T-helper 1 cell (primary cell): ENCODE results near the gene EXOC4.
"Not testable (repeated sequence)": the region's sequence is repeated elsewhere in the genome, so short reads cannot be mapped to it uniquely, and the experiment has no call there.

Experiments used
- DNase-seq, 5 donors: peaks; one replicate each; pipeline ENCODE4 v3.0.0-alpha.2; 2012 to 2020

EXOC4 gene

DNA sequence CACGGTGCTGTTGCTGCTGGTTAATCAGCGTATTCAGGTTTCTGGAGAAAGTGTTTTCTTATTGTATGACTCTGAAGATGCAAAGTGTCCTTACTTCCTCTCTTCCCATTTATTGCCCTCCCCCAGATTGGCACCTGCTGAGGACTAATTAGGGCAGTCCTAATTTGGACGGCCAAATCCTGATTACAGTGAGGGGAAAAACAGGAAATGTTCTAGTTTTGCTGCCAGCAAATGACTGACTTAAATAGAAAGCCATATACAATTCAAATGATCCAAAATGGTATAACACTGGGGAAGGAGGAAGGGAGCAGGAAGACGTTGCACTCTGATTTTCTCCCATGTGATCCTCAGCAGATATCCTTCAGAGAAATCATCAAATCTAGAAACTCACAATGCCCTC is 651.9 kb downstream of the EXOC4 start:
- no peak for DNase-seq

DNA sequence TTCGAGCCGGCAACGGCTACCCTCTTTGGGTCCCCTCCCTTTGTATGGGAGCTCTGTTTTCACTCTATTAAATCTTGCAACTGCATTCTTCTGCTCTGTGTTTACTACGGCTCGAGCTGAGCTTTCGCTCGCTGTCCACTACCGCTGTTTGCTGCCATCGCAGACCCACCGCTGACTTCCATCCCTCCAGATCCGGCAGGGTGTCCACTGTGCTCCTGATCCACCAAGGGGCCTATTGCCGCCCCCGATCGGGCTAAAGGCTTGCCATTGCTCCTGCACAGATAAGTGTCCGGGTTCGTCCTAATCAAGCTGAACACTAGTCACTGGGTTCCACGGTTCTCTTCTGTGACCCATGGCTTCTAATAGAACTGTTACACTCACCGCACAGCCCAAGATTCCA is 653.7 kb downstream of the EXOC4 start:
- DNase-seq: not testable (repeated sequence)

DNA sequence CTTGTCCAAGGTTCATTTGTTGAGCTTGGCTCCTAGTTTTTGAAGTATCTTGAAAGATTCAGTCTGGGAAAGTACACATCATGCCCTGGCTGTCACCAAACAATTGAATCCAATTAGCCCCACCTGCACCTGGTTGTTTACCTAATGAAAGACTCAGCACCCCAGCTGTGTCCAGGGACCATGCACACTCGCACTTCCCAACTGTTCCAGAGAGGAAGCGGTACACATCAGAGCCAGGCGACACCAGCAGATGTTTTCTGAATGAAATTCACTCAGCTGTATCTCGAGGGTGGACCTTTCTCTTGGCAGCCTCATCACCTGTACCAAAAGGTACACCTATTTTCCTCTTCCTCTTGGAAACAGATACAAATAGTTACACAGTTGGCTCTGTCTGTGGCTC is 657.9 kb downstream of the EXOC4 start:
- DNase-seq: no peak

DNA sequence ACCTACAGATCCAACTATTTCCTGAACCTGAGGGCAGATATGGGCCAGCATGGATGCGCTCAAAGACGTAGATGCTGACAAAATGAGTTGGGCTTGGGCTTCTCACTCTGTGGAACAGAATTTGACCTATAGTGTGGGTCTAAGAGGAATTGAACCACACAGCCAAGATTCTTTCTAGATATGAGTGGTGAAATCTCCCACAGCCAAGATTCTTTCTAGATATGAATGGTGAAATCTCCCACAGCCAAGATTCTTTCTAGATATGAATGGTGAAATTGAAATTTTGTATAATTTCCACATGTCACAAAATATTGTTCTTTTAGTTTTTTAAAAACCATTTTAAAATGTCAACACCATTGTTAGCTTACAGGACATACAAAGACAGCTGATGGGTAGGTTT is 658.8 kb downstream of the EXOC4 start:
- DNase-seq: no peak

DNA sequence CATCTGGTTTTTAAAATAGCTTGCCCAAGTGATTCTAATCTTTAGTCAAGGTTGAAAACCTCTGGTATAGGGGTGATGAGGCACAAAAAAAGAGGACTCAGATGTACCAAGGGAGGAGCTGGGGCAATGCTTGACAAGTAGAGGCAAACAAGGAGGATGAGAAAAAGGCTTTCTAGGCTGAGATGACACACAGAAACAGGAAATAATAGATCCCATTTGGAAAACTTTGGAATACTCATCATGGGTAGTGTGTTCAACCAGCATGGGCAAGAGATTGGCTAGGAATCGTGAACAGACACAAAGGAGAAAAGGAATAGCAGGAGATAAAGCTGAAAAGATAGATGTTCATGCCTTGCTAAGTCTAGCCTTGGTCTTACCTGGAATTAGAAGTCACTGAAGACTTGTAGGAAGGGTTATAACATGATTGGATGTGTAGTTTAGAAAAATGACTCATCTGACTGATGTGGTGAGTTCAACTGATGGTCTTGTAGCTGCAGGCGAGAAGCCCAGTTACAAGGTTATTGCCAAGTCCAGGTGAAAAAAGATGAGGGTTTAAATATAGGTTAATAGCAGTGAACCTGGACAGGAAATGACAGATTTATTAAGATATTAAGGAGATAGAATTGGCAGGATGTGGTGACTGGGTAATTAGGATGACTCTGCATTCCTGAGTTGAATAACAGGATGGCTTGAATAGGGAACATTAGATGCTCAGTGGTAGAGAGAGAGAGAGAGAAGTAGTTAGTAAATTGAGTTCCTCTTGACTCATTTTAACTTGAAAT is 660.2 kb downstream of the EXOC4 start:
- DNase-seq: no peak

DNA sequence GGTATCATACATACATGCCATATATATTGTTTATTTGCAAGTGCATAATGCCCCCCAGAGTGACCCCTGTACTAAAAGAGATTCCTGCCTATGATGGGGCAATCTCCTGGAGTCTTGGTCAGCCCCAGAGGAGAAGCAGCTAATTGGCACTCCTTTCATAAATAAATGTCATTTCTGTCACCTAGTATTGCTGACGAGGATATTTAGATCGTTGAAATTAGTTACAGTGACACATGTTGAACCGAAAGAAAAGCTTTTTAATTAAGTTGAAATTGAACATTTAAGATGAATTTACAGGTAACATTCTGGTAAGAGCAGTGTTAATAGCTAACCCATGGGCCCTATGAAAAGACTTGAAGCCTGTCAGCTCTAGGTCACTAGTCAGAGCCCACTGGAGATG is 663.7 kb downstream of the EXOC4 start:
- no peak for DNase-seq

DNA sequence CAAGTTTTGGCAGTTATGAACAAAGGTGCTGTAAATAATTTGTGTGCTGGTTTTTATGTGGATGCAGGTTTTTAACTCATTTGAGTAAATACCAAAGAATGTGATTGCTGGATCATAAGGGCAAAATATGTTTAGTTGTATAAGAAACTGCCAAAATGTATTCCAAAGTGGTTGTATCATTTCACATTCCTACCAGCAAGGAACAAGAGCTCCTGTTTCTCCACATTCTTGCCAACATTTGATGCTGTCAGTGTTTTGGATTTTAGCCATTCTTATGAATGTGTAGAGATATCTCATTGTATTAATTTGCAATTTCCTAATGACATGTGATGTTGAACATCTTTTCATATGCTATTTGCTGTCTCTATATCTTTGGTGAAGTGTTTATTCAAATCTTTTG is 666.9 kb downstream of the EXOC4 start:
- DNase-seq: no peak

DNA sequence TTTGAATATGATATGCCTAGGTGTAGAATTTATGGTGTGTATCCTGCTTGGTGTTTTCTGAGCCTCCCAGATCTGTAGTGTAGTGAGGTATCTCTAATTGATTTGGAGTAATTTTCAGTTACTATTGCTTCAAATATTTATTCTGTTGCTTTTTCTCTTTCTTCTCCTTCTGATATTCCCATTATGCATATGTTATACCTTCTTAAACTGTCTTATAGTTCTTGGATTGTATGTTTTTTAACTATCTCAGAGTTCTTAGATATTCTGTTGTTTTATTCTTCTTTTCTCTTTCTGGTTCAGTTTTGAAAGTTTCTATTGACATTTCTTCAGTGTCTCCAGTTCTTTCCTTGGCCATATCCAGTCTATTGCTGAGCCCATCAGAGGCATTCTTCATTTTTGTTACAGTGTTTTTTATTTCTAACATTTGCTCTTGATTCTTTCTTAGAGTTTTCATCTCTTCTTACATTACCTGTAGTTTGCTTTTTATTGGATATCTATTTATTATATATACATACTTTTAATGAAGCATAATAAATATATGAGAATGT is 668.8 kb downstream of the EXOC4 start:
- no peak for DNase-seq

DNA sequence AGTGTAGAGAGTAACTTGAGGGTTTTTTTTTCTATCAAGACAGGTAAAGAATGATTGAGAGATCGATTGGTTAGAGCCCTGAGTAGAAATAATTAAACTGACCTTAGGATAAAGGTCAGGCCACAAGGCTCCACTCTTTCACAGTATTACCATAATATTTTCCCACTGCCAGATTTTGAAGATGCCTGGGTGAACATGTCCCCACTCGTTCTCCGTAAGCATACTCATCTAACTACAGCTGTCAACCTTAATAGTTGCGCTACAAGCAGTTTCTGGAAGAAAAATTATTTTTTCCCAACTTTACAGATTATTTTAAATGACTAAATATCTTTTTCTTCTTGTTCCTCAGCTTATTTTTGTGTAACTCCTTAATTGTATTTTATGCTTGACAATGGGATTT is 671.1 kb downstream of the EXOC4 start:
- no peak for DNase-seq

DNA sequence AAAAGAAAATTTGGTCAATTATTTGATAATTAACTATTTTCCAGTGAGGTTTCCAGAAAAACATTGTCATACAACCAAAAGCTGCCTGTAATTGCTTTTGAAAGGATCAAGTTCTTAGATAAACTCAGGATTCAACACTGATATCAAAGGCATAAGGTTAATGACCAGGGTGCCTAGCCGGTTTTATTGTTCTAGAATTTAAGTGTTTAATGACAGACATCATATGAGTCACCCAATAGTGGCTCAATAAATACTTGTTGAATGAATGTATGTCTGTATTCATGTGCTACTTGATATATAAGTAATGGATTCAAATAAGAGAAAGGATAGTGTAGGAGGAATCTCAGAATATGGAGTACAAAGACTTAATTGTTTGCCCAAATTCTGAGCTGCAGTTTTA is 678.2 kb downstream of the EXOC4 start:
- no peak for DNase-seq

DNA sequence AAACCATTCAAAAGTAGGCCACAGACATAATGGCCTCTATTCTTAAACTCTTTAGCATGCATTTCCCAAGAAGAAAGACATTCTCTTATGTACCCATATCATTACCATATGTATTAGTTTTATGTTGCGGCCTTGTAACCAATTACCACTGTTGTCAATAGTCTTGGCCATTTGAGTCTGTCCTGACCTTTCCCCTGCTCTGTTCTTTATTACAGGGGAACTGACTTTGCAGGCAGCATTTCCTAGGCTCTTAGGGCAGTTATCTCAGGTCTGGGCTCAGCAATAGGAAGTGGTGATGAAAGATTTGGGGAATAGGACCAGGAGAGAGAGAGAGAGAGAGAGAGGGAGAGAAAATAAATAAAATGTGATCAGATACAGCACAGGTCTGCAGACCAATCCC is 679.7 kb downstream of the EXOC4 start:
- no peak for DNase-seq

DNA sequence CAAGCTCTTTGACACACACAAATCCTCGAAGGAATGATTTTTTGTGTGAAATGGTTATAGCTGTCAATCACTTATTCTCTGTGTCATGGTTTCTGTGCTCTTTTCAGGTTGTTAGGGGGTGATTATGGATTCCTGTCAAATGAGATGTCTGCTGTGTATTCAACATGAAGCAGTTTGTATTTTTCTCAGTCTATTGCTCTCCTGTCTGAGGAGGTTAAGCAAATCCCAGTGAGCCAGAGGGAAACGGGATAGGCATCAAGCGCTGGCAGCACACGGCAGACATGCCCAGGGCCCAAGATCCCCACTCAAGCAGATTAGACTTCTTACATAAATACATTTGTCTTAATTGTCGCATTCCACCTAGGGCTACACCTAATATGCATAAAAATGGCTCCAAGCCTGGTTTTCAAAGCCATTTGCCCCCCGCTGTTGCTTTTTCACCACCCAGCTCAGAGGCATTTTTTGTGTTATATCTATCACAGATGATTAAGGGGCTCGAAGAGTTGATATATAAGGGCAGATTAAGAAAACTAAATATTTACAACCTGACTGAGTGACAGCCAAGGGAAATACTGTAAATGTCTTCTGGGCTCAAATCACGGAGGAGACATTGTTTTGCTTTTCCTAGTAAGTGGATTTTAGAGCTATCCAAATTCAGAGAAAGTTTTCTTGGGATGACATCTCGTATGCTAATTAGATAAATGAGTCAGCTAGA is 681.5 kb downstream of the EXOC4 start:
- no peak for DNase-seq

DNA sequence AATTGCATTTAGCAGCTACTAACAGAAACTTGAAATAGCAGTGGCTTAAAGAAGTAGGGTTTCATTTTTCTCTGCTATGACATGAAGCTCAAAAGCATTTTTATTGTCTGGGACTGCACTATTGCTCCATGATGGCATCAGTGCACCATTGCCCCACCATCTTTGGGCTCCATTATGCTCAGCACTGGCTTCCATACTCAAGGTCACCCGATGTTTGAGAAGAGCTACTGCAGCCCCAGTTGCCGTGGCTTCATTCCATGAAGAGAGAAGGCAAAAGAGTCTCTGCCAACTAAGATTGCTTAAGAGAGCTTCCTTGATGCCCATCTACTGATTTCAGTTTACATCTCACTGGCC is 682.1 kb downstream of the EXOC4 start:
- no peak for DNase-seq

DNA sequence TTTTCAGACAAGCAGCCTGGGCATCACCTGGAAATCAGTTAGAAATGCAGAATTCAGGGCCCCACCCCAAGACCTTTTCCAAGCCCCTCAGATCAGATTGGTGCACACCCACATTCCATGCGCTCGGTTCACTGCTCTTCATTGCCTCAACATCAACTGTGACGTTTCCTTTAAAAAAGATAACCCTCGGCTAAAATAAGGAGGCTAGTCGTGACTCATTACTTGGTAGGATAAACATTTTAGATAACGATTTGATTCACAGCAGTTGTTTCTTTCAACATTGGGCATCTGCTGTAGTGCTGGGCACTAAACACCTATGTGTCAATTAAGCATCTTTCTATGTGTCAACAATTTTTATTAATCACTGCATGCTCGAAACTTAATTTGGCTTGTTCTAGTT is 683.2 kb downstream of the EXOC4 start:
- DNase-seq: no peak

DNA sequence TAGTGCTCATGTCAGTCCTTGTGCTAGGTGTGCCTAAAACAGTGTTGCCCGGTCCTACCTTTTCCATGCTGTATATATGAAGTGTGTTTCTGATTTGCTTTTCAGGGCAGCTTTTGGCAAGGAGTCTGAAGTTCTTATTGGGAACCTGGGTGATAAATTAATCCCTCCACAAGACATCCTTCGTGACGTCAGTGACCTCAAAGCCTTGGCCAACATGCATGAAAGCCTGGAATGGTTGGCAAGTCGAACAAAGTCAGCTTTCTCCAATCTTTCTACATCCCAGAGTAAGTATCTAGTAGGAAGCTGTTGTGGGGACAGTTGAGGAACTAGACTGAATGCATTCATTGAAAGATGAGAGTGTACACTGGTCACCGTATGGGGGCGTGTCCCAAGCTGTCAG is 684.9 kb downstream of the EXOC4 start:
- no peak for DNase-seq

DNA sequence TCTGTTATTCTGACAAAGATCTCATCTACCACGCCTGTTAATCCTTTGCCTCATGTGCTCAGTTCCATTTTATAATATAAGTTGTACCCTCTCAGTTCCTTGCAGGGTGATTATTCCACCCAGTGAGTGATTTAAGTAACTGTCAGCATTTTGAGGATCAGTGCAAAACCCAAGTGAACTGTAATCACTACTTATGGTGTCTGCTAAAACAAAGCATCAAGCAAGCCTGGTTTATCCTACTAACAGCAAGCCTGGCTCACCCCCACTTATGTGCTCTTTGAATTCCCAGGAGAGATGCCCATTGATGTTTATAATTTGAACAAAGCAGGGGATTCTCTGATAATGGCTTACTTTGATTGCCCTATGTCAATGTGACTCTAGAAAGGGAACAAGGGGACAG is 687.5 kb downstream of the EXOC4 start:
- no peak for DNase-seq

DNA sequence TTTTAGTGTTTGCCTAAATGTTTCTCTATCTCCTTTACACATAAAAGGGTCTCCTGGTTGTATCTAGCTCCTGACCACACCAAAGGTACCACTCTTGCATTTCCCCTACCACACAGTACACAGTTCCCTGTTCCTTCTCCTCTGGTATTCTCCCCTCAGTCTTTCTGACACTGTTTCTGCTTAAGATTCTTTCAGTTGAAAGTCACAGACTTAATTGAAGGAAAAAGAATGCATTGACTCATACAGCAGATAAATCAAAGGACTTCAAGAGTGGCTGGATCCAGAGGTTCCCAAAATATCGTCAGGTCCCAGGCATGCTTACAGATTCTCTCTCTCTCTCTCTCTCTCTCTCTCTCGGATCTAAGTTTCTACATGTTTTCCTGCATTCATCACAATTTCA is 688.6 kb downstream of the EXOC4 start:
- DNase-seq: no peak

DNA sequence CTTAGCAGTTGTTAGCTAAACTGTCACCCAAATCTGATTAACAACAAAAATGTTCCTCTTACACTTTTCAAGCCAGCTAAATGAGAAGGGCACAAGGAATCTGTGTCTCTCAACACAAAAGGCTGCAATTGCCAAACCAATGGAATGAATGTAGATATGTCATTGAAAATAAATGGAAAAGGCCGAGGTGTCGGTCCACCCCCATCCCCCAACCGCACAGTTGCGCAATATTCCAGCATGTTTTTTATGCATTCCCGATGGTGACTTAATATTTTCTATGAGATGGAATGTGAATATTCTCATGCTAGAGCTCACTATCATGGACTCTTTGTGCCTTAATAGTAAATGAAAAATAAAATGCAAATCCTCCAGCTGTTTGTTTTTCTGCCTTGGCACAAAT is 692.6 kb downstream of the EXOC4 start:
- no peak for DNase-seq

DNA sequence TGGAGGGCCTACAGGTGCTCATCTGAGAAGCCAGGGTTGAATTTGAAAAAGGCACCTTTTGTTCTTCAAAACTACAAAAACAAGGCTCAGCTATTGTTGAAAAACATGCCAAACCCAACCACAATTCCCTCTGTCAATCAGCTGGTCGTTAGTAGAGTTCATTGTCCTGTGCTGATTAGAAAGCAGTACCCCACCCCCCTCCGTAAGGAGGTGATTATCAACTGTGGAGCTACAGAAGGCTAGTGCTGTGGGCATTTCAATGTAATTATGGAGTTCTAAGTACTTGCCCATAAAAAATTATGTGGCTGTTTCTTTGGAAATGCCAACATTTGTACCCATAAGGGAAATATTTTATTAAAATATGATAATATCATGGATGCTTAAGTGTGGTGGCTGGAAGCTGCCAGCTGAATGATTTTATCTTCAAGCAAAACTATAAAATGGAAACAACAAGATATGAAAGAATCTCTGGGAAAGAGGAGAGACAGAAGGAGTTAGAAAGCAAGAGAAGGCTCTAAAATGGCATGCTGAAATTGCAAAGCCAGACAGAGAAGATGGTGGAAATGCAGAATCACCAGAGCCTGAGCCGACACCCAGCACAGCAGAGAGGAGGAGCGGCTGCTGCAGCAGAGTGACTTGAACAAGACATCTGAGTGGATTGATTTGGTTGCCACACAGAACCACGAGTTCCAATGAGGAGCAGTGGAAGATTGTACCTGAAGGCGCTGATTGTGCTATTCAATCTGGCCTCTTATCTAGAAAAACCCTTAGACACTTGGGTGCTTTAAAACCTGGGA is 694.8 kb downstream of the EXOC4 start:
- DNase-seq: no peak

DNA sequence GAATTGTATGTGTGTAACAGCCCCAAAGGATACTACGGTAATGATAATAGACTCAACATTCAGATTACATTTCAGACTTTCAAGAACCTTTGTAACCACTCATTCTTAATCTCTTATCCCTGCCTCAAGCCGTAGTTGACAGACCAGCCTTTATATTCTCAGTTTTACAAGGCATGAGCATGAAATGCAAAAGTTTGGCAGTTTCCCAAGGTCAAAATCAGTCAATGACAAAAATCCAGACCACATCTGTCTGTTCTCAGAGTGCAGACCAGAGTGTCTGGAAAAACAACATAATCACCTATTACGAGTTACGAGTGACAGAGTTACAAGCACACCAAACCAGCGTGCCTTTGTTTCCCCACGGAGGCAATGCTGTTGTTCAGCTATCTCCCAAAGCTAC is 695.7 kb downstream of the EXOC4 start:
- DNase-seq: no peak

DNA sequence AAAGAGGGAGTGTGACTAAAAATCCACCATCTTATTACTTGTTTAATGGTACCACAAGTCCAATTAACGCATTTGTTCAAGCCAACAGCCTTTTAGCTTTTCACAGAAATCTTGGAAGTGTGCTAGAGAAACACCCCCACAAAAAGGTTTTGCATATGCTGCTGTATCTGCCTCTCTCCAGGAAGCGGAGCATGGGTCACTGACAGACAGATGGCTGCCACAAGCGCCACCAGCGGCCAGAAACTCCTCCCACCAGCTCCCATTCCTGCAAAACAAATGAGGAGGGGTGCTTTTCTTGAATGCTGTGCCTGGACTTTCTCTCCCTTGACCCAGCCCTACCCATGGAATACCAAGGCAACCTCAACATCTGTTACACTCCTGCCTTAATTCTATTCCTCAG is 698.0 kb downstream of the EXOC4 start:
- no peak for DNase-seq

DNA sequence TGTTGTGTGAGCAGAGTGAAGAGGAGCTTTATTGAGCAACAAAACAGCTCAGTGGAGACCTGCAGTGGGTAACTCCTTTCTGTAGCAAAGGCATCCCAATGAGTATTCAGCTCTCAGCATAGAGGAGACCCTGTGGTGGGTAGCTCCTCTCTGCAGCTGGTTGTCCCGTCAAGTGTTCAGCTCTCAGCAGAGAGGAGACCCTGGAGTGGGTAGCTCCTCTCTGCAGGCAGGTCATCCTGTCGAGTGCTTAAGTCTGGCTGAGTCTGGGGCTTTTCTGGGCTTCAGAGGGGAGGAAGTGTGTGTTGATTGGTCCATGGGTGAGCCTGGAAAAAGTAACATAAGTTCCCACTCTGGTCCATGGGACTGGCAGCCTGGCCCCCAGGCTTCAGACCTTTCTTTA is 702.3 kb downstream of the EXOC4 start:
- DNase-seq: no peak

DNA sequence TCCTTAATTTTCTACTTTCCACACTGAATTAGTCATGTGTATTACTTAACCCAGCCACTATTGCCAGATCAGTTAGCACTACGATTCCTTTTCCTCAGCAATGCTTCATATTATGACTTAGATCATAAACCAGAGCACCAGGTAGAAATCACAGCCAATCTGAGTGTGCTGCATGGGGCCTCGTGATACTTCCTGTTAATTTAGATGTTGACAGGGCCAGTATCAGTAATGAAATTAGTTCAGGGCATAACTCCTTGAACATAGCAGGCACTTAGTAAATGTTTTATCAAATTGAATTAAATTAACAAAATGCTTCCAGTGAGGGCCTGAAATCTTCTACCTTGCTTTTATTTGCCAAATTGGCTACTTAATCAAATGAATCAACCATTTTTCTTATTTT is 705.0 kb downstream of the EXOC4 start:
- DNase-seq: no peak

DNA sequence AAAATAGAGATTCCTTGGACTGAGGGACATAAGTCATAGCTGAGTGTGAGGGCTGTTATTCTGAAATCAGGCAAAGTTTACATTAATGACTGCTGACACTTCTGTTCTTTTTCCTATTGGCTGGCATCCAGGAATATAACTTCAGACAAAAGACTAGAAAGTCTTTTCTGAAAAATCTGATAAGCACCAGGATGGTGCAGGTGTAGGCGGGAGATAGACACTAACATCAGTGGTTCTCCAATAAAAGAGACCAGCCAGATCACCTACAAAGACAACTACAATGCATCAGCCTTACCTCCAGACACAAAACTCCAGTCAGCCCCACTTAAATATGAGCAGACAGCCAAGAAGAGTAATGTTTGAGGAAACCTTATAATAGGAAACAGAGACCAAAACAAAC is 705.9 kb downstream of the EXOC4 start:
- DNase-seq: no peak
